ENCODE measurements around the gene MRPS24.
A peak's percentile ranks its signal among the peaks of the same experiment; 100 is the strongest.
"Not testable (repeated sequence)": the region's sequence is repeated elsewhere in the genome, so short reads cannot be mapped to it uniquely, and the experiment has no call there.

Gene MRPS24

DNA sequence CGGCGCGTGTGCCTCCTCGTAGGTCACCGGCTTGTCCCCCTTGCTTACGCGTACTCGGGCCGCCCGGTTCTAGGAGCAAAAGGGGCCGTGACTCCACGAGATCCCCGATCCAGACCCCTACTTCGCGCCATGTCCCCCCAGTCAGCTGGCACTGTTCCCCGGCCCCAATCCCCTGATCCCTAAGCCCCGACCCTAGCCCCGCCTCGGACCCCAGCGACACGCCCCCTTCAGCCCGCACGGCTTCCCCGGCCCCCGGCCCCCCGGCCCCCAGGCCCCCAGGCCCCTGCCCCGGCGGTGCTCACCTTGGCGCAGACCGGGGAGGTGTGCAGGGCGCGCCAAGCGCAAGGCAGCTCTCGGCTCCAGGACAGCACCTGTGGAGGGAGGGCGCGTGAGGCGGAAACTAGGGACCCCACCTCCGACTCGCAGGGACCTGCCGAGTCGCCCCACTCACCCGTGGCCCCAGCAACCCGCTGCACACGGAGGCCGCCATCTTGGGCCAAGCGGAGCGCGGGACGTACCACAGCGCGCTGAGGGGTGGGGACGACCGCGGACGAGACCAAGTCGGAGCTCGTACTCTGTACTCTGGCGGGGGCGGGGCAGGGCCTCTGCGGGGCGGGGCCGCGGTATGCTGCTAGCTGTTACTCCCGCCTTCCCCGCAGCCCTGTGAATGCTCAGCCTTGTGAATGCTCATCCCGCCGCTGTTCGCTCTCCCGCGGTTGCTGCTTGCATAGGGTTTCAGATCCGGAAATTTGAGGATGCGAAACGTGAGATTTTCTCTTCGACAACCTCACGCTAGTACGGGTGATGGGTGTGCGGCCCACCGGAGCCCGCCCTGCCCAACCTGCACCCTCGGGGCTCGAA lies at the start of gene MRPS24:
MRPS24 (minus strand) TSS at position 512 of the 861 bp plus-strand sequence; CDS start at position 490, 22 bp downstream.
- peak; percentile 96 for DNase-seq

DNA sequence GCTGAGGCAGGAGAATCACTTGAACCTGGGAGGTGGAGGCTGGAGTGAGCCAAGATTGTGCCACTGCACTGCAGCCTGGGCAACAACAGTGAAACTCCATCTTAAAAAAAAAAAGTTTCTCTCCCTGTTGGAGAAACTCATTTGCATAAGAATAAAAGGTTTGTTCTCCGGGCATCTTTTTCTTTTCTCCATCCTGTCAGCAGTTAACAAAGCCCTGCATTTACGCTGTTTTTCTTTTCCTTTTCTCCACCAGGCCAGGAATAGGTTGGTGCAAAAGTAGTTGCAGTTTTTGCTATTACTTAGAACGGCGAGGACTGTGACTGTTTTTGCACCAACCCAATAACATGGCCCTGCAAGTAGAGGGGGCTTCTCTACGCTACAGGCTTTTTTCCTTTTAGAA lies 46.6 kb upstream of the MRPS24 start:
- DNase-seq = no peak

DNA sequence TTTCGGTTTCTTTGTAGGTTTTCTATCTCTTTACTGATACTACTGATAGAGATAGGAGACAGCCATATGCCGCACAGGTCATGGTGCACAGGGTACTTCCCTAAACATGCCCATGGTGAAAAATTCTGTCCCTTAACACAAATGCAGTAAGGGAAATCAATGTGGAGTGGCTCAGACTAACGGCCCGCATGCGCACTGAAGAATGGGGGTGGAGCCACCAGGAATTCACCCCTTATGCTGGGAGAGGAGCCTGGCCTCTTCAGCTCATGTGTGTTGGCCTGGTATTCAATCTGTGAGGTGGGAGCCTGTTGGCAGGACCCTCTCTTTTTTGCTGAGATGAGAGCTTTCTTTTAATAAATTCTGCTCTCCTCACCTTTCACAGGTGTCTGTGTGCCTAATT lies 45.5 kb upstream of the MRPS24 start:
- no peak for DNase-seq

DNA sequence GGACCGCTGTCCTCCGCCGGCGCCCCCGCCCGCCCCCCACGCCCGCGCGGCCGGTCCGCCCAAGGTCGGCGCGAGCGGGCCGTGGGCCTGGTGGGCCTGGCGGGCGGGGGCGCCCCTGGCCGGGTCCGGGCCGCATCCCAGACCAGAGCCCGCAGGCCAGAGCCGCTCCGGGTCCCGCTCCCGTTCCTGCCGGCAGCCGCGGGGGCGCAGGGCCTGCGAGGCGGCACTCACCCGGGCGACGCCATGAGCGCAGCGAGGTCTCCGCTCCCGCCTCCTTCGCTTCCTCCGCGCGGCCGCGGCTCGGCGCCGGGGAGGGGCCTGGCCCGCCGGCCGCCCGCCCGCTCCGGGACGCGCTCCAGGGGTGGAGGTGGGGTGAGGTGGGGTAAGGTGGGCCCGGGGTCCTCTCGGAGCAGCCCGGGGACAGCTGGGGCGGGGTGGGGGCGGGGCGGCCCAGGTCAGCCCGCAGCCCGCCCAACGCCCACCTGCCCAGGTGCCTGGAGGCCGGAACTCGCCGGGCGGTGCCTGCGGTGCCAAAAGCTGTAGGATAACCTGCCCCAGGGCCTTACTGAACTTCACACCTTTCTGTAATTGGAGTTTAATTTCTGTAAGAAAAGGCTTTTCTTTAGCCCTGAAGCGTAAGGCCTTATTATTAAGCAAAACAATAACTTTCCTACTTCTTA lies 37.2 kb upstream of the MRPS24 start, which contains the start of gene URGCP:
URGCP (minus strand) TSS at position 266 of the 680 bp plus-strand sequence; CDS start at position 245, 21 bp downstream.
- peak; percentile 27 for DNase-seq

DNA sequence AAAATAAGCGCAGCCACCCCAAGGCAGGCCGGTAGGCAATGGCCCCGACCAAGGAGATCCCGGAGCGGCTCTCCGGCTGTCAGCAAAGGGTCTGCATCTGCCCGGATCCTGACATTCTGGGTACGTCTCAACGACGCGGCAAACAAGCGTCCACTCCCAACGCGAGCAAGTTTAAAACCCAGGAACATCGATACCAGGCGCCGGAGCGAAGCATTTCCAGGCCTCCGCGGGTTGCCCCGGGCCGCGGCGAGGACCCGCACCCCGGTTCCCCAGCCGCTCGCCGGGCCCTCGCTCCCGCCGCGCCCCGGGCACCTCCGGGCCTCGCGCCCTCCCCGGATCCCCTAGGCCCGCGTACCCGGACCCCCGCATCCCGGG lies 36.6 kb upstream of the MRPS24 start:
- DNase-seq = peak; percentile 26

DNA sequence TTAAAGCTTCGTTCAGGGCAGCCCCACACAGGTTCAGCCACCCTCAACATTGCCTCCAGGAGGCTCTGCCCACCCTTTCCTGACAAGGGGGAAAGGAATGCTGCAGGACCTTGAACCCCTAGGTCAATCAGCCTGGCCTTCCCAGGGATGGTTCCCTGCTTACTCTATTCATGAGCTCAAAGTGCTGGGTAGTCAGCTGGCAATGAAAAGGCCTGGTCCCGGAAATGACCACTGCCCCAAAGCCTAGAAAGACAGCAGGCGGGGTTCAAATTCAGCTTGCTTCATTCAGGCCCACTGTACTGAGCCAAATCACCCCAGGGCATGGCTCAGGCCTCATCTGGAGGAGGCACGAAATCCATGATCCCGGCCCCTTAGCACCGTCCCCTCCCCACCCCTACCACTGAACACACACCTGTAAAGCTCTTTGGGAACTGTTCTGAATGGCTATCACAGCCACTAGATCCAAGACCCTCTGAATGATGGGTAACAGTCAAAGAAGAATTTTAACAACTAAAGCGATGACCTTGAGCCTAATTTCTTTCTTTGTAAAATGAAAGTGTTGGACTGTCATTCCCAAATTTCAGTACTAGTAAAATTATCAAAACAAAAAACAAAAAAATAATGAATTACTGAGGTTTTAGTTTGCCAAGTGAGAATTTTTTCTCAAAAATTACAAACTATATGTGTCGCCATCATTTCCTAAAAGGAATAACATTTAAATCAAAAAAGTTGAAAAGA lies 36.1 kb upstream of the MRPS24 start:
- no peak for DNase-seq

DNA sequence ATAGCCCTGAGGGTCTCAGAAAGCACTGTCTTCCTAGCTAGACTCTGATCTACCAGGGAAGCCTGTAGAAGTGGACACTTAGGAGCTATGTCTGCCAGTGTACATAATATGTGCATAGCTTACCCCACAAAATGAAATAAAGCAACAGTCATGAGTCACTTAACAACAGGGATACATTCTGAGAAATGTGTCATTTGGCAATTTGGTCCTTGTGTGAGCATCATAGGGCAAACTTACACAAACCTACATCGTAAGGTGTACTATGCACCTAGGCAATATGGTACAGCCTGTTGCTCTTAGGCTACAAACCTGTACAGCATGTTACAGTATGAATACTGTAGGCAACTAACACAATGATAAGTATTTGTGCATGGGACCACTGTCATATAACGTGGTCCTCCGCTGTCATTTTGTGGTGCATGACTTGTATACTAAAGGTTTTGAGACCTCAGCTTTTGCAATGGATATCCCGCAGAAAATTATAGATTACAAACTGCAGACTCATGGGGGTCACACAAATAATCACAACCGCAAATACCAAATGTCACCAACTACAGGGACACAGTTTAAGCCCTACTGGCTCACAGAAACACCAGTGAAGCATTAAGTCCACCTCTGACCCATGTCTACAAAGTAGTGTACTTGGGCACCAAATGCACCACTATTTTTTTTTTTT lies 35.4 kb upstream of the MRPS24 start:
- peak; percentile 22 for DNase-seq

DNA sequence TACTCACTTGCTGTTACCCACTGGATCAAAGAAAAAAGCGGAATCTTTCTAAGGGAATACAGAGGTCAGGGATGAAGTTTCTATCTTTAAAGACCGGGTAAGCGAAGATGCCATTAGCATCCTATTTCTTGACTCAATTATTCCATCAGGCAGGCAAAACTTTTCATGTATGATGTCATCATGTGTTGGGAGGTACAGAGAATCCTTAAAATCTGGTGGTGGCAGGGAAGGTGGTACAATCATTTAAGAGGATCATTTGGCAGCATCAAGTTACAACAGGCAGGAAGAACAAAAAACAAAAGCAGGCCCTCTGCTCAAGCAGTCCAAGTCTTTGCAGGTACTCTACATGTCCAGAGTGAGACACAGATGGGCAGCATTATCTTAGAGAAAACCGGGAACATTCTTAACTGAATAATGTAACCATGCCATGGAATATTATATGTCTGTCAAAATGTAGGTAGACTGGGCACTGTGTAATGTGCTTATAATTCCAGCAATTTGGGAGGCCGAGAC lies 33.3 kb upstream of the MRPS24 start:
- DNase-seq = no peak

DNA sequence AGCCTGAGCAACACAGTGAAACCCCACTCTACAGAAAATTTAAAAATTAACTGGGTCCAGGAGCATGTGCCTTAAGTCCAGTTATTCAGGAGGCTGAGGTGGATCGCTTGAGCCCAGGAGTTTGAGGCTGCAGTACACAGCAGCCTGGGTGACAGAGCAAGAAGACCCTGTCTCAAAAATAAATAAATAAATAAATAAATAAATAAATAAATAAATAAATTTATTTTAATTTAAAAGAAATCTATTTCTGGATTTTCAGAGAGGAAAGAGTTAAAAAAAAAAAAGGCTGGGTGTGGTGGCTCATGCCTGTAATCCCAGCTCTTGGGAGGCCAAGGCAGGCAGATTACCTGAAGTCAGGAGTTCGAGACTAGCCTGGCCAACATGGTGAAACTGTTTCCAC lies 29.3 kb upstream of the MRPS24 start:
- DNase-seq = not testable (repeated sequence)

DNA sequence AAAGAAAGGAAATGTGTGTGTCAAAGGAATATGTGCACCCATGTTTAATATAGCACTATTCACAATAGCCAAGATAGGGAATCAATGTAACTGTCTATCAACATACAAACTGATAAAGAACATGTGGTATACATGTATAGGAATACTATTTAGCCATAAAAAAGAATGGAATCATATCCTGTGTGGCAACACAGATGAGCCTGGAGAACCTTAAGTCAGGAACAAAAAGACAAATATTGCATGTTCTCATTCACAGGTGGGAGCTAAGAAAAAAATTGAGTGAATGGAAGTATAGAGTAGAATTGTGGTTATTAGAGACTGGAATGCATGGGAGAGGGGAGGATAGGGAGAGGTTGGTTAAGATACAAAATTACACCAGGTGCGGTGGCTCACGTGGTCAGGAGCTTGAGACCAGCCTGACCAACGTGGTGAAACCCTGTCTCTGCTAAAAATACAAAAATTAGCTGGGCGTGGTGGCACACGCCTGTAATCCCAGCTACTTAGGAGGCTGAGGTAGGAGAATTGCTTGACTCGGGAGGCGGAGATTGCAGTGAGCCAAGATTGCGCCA lies 26.6 kb upstream of the MRPS24 start:
- DNase-seq = no peak

DNA sequence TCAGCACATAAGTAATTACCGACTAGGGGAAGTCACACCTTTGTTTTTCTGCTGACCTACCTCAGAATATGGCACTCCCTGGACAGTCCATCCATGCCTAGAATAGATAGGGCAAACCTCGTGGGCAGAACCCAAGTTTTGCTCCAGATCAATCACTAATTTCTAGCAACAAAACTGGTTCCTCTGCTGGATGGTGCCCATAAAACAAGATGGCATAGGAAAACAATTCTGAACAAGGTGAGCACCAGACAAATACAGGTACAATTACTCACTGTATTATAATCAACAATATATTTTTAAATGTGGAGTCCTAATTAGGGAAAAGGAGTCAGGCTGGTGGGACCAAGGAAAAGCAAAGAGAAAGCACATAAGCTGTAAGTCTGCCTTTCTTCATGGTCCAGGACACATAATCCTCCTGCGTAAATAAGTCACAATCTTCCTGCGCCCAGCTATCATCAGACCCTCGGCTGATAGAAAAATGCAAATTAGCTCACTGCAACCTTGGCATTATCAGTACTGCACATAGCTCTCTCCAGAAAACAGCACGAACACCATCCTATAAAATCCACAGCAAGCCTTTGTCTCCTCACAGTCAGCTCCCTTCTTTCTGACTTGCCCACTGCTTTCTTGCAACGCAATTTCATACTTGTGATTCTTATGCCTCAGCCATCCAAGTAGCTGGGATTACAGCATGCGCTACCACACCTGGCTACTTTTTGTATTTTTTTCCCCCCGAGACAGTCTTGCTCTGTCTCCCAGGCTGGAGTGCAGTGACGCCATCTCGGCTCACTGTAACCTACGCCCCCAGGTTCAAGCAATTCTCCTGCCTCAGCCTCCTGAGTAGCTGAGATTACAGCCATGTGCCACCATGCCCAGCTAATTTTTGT lies 22.0 kb upstream of the MRPS24 start:
- DNase-seq = no peak

DNA sequence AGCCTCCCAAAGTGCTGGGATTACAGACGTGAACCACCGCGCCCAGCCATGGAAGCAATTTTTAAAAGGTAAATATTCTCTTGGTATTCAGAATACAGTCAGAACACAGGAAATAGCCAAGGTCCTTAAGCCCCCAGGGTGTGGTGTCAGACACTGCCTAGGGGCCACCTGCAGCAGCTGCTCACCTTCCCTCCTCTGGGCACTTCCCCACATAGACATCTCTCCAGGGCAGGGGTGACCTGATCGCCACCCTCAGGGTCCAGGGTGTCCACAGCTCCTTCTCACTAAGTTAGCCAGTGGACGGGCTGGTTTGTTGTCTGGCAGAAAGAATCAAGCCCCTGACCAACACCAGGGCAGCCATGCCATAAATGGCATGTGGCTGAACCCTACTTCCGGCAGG lies 21.2 kb upstream of the MRPS24 start:
- DNase-seq = no peak

DNA sequence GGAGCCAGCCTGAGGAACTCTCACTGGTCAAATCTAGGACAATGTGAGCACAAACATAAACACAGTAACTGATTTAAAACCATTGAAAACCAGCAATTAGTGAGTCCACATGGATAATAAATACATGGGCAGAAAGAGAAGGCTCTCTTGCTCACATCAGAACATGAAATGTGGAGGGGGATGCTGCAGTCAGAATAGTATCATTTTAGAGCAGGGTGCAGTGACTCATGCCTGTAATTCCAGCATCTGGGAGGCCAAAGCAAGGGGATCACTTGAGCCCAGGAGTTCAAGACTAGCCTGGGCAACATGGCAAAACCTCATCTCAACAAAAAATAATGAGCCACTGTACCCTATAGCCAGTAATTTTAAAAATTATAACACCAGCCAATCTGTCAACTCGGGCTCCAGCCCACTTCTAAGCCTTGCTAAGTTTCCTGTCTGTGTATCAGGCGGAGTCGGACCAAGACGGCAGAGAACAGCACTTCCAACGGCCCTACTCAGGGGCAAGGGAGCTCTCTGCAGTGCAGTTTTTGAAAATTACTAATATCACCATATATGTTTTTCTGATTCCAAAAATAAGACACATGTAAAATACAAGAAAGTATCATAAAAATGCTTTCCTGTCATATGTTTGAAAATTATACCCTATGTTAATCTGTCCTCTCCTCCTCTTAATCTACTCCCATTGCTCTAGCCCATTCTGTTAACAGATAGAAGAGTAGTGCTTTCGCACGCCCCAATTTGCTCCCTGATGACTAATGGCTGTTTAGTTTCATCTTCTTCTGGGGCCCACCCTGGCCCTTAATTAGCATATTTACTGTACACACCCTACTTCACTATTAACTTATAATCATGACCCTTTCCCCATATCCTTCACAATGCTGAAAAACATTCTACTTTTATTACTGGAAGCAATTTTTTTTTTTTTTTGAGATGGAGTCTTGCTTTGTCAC lies 20.0 kb upstream of the MRPS24 start:
- peak; percentile 40 for DNase-seq

DNA sequence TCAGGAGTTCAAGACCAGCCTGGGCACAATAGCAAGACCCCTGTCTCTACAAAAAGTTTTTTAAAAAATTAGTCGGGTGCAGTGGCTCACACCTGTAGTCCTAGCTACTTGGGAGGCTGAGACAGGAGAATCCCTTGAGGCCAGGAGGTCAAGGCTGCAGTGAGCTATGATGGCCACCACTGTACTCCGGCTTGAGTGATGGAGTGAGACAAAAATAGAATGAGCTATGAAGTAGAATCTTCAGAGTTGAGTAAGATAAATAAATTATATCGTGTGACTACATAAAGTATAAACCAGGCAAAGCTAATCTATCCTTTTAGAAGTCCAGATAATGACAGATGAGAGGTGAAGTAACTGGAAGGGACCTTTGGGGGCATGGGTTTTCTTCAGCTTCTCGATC lies 15.3 kb upstream of the MRPS24 start:
- DNase-seq = no peak

DNA sequence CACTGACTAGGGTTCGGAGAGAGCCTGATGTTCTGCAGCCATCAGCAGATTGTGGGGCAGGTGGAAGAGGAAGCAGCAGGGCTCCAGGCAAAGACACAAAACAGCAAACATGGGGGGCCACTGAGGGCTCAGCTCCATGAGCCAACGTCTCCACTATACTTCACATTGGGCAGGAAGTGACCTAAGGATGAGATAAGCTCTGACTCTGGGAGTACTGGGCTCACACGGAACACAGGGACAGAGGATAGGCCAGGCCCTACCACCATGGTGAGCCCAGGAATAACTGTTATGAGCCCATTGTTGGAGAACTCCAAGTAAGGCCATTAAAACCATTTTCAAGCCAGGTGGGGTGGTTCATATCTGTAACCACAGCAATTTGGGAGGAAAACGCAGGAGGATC lies 14.9 kb upstream of the MRPS24 start:
- no peak for DNase-seq

DNA sequence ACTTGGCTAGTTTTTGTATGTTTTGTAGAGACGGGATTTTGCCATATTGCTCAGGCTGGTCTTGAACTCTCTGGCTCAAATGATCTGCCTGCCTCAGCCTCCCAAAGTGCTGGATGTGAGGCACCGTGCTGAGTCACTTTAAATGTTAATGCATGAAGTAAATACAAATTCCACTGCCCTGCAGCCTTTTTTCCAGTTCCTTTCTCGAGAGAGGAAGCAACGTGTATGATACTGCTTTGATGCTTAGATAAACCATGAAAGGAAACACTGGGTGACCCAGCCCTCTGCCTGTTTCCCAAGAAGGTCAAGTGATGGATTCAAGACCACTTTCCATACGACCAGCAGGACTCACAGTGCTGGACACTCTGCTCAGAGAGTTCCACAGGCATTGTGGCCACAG lies 11.3 kb upstream of the MRPS24 start:
- no peak for DNase-seq

DNA sequence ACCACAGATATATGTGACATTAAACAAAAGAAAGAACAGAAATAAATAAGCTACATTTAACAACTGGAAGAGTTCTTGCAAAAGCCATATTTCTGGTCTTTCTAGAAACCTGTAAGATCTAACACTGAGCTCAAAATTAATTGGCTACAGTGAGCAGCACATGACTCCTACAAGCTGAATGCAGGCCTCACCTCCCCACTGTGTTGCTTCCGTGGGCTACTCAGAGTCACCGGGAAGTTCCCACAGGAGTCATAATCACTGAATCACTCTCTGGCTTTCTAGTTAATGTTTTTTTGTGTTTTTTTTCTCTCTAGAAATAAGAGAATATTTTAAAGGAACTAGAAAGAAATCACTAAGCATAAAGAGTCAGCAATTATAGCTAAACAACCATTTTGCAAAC lies 10.2 kb upstream of the MRPS24 start:
- DNase-seq = peak; percentile 57

DNA sequence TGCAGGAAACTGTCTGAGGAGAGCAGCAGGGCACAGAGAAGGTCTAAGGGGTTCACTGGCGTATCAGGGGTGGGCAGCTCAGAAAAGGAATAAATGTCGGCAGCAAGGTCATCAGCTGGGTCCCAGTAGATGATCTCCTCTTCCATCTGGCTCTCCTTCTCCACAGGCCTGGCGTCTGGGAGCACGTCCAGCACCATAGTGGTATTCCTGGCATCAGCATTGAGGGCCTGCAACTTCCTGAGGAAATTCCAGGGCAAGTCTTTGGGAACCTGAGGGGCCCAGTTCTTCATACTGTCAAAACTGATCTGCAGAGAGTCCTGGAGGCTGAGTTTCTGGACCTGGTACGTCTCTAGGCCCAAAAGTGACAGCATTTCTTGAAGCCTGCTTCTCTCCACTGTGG lies 9.6 kb upstream of the MRPS24 start:
- DNase-seq = peak; percentile 25

DNA sequence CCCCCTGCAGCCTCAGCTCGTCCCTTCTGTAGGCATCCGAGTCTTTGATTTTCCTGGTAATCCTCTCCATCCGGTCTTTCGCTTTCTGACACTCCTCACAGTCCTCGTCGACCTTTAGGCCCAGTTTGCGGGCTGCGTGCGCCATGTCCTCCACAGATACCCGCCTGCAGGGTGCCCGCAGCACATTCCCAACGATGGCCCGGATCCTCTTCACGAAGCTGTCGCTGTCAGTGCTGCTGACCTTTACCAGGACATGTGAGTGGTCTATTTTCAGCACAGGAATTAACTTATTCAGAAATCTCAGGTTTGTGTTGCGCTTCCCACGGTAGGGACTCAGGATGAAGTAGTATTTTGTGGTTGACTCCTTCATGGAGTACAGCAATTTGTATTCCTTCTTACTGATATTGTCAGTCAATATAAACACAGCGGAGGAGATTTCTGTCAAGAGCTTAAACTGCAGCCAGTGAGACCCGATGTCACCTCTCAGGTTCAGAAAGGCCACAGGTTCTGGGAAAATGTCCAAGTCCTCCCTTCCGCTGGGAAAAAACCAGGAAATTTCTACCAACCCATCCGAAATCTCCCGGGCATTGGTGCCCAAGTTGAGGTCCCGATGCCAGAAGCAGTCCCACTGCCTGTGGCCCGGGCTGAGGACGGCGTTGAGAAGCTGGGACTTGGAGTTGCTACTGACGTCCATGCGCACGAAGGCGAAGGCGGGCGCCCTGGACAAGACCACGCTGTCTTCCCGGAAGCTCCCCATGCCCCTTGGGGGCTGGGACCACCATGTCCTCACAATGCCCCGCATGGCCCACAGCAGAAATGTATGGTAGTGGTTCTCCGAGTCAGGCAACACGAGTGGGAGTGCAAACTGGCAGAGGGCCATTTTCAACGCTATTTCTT lies 8.9 kb upstream of the MRPS24 start:
- no peak for DNase-seq
